Left renal pelvis (tissue), 4 donors: ENCODE data around the gene NRARP. TPM values are rescaled to one million over a fixed set of nuclear protein-coding genes. Genes with fewer than 3 reads are reported as not detected.

Experiments
- polyA plus RNA-seq, 4 donors: library from polyadenylated mRNA; unstranded; fragments of 120-200 nt; gene quantifications; one replicate each; pipeline ENCODE4 v1.2.1, GENCODE V29; 2013; ENCODE audit not compliant: insufficient read length in 4 of 4

The NRARP gene
- polyA plus RNA-seq, 4 donors: 2.8 to 7.6 (median 6.7) TPM

Other genes with a start within 250 kb of the NRARP start
- 1 to 10 TPM; 3.2 to 7.5 (median 5.8) TPM for gene ENTPD2, start 248.2 kb downstream of the NRARP start, polyA plus RNA-seq
- gene SAPCD2, start 231.7 kb downstream of the NRARP start, polyA plus RNA-seq: 1 to 10 TPM; 4.5 to 8.3 (median 5.7) TPM
- 1 to 10 TPM; 1.6 to 6.6 (median 4.9) TPM for gene UAP1L1, start 224.8 kb downstream of the NRARP start, polyA plus RNA-seq
- gene MAN1B1, start 215.3 kb downstream of the NRARP start, polyA plus RNA-seq: 10 to 100 TPM; 48.7 to 73.8 (median 52.6) TPM
- 10 to 100 TPM; 11.1 to 34.8 (median 17.9) TPM for gene DPP7, start 187.5 kb downstream of the NRARP start, polyA plus RNA-seq
- gene GRIN1, start 163.1 kb downstream of the NRARP start, polyA plus RNA-seq: under 1 TPM in 1 of 4 donors, not detected in 3; 0.20 TPM
- gene LRRC26, start 132.2 kb downstream of the NRARP start, polyA plus RNA-seq: not detected
- not detected for gene TMEM210, start 130.2 kb downstream of the NRARP start, polyA plus RNA-seq
- 10 to 100 TPM; 32.7 to 54.9 (median 41.4) TPM for gene ANAPC2, start 113.7 kb downstream of the NRARP start, polyA plus RNA-seq
- 10 to 100 TPM; 35.6 to 63.6 (median 43.0) TPM for gene SSNA1, start 113.6 kb downstream of the NRARP start, polyA plus RNA-seq
- 10 to 100 TPM in 3 of 4 donors, 1 to 10 TPM in 1; 8.3 to 19.6 (median 11.5) TPM for gene TPRN, start 101.5 kb downstream of the NRARP start, polyA plus RNA-seq
- 10 to 100 TPM; 39.3 to 46.6 (median 44.9) TPM for gene TMEM203, start 96.6 kb downstream of the NRARP start, polyA plus RNA-seq
- 10 to 100 TPM in 2 of 4 donors, 1 to 10 TPM in 2; 8.8 to 18.8 (median 9.6) TPM for gene NDOR1, start 96.6 kb downstream of the NRARP start, polyA plus RNA-seq
- 10 to 100 TPM in 1 of 4 donors, 1 to 10 TPM in 3; 3.2 to 15.3 (median 8.1) TPM for gene RNF208, start 80.0 kb downstream of the NRARP start, polyA plus RNA-seq
- gene CYSRT1, start 77.1 kb downstream of the NRARP start, polyA plus RNA-seq: 10 to 100 TPM in 2 of 4 donors, 1 to 10 TPM in 1, under 1 TPM in 1; 0.78 to 16.4 (median 7.9) TPM
- 10 to 100 TPM in 2 of 4 donors, 1 to 10 TPM in 1, under 1 TPM in 1; 0.41 to 15.5 (median 7.7) TPM for gene RNF224, start 74.8 kb downstream of the NRARP start, polyA plus RNA-seq
- 10 to 100 TPM in 1 of 4 donors, 1 to 10 TPM in 2, under 1 TPM in 1; 0.37 to 13.7 (median 5.2) TPM for gene SLC34A3, start 71.4 kb downstream of the NRARP start, polyA plus RNA-seq
- gene TUBB4B, start 61.0 kb downstream of the NRARP start, polyA plus RNA-seq: 100 to 1,000 TPM; 149 to 396 (median 315) TPM
- gene STPG3, start 51.0 kb downstream of the NRARP start, polyA plus RNA-seq: 1 to 10 TPM in 3 of 4 donors, under 1 TPM in 1; 0.57 to 4.8 (median 1.7) TPM
- 10 to 100 TPM; 44.5 to 56.7 (median 50.4) TPM for gene NELFB, start 46.9 kb downstream of the NRARP start, polyA plus RNA-seq
- gene TOR4A, start 24.5 kb downstream of the NRARP start, polyA plus RNA-seq: 1 to 10 TPM; 3.0 to 5.8 (median 4.9) TPM
- 10 to 100 TPM in 2 of 4 donors, 1 to 10 TPM in 2; 8.4 to 26.9 (median 11.4) TPM for gene EXD3, start 120.9 kb upstream of the NRARP start, polyA plus RNA-seq
- 10 to 100 TPM in 1 of 4 donors, 1 to 10 TPM in 3; 2.5 to 10.9 (median 4.3) TPM for gene NOXA1, start 121.1 kb upstream of the NRARP start, polyA plus RNA-seq
- gene ENTPD8, start 139.1 kb upstream of the NRARP start, polyA plus RNA-seq: under 1 TPM; 0.20 to 0.70 (median 0.32) TPM
- gene NSMF, start 157.1 kb upstream of the NRARP start, polyA plus RNA-seq: 10 to 100 TPM; 40.4 to 51.3 (median 46.4) TPM
- gene PNPLA7, start 248.1 kb upstream of the NRARP start, polyA plus RNA-seq: 1 to 10 TPM; 1.4 to 4.6 (median 2.8) TPM
- gene MRPL41, start 249.6 kb upstream of the NRARP start, polyA plus RNA-seq: 10 to 100 TPM; 11.7 to 30.7 (median 16.4) TPM